Occipital lobe (tissue), 2 donors: ENCODE results near the gene ALG1L2. TPM values are rescaled to one million over a fixed set of nuclear protein-coding genes. Genes with fewer than 3 reads are reported as not detected.
"Not testable (repeated sequence)": the region's sequence is repeated elsewhere in the genome, so short reads cannot be mapped to it uniquely, and the experiment has no call there.

Experiments used
- DNase-seq: peaks from one replicate; lab custom pipeline; 2025; lab: John Stamatoyannopoulos, UW
- total RNA-seq: library from RNA; depleted of rRNA; stranded (reverse); fragments of >200 nt; gene quantifications from one replicate; pipeline ENCODE4 v1.2.3, GENCODE V29; 2014

The ALG1L2 gene, protein sequence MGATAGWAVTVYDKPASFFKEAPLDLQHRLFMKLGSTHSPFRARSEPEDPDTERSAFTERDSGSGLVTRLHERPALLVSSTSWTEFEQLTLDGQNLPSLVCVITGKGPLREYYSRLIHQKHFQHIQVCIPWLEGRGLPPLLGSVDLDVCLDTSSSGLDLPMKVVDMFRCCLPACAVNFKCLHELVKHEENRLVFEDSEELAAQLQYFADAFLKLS
- total RNA-seq, result 0.62 TPM

DNA sequence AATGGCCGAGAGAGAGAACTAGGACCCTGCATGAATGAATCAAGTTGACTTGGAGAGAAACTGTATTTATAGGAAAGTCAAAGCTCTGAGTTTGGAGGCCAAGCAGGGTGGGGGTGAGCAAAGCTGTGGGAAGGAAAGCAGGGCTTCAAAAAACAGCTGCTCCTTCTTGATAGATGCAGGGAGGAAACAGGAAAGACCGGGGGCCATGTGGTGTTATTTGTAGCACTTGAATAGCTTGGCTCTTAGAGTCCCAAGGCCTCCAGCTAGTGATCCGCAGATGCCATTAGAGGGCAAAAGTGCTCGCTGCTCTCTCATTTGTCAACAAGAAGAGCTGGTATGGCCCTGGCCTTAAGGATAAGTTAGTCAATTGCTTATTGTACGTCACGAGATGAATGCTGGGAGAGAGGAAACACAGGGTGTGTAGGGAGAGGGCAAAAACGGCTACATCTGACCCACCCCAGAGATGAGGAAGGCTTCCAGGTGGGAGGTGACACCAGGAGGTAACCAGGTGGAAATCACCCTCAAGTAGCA, at the start of gene ALG1L2:
Gene ALG1L2 (plus strand): TSS at position 481 of the 531 bp plus-strand sequence. CDS start 186 bp downstream, outside the sequence.
- DNase-seq, result no peak

DNA sequence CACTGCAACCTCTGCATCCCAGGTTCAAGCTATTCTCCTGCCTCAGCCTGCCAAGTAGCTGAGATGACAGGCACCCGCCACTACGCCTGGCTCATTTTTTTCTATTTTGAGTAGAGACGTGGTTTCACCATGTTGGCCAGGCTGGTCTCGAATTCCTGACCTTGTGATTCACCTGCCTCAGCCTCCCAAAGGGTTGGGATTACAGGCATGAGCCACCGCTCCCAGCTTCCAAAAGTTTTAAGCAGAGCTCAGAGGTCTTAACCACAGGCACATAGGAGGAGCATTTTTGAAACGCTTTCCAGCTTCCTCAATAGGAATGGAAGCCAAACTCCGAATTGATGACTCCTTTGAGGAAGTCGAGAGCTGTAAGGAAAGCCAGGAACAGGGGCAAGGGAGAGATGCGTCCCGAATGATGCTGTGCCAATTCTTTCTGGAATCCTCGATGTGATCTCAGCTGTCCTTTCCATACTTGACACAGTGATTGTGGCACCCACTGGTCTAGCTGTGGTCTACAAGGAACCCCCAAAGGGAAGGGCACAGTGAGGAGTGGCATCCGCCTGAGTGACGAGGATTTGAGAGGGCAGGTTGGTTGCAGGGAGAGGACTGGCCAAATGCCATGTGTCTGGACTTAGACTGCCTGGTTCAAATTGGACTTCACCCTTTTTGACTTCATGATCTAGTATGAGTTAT, 44.4 kb upstream of the ALG1L2 start:
- DNase-seq, result not testable (repeated sequence)

DNA sequence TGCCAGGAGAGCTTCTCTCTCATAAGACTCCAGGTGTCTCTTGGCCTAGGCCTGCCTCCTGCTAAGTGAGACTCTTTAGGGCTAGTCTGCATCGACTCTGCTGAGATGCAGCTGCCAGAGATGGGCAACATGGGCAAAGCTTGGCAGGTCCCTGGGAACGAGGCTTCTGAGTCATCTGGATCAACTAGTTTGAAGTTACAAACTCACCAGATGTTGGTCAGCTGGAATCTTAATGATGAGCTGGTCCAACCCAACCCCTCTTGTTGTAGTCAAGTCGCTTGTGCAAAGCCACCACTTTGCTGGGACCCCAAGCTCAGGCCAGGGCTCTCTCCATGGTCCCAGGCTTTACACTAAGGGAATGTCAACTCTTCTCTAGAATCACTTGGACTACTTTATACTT, 38.9 kb upstream of the ALG1L2 start:
- not testable (repeated sequence) for DNase-seq

DNA sequence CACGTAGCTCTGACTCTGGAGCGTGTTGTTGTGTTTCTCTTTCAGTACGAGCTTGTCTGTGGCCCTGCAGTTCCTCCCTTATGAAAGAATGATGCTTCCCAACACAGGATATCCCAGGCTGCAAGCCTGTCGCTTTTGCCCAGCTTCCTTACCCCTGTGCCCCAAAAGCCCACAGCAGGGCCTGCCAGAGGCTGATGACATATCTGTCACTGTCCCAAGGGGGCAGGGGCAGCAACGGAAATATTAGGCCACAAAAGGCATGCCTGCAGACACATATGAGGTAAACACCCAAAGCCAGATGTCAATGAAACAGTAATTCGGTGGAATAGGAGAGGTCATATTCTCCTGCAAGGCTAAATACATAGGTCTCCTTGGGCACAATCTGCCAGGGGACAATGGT, 38.0 kb upstream of the ALG1L2 start:
- DNase-seq, result not testable (repeated sequence)

DNA sequence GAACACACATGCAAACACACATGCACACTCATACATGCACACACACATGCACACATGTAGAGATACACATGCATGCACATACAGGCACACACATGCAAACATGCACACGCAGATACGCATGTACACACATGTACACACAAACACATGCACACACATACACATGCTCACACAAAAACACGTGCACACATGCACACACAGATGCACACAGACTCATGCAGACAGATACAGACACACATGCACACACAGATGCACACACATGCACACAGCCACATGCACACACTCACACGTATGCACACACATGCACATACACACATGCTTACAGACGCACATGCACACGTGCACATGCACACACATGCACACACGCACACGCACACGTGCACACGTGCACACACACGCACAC, 37.3 kb upstream of the ALG1L2 start:
- DNase-seq, result no peak

DNA sequence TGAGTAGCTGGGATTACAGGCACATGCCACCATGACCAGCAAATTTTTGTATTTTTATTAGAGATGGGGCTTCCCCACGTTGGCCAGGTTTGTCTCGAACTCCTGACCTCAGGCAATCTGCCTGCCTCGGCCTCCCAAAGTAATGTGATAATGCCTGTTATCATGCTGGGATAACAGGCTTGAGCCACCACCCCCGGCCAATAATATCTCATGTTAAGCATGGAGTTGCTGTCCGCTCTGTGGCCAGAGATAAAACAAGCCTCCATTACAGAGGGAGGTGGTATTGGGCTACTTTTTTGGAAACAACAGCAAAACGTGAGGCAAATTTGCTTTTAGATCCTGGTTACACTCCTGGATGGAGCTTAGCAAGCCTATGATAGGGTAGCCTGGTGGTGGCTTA, 32.9 kb upstream of the ALG1L2 start:
- no peak for DNase-seq

DNA sequence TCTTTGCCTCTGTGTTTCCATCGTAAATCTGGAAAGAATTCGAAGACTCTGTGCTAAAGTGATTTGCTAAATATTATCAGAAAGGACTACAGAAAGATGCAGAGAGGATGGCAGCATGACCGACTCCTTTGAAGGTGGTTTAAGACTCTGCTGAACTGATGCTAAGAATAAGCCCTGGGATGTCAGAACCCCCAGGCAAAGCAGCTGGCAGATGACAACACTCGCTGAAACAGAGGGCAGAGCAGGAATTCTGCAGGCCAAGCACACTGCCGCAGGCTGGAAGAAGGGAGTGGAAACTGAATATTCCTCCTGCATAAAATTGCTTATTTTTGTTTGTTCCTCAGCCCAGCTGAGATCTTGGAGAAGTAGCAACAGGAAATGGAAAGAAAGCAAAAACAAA, 29.3 kb upstream of the ALG1L2 start:
- DNase-seq, result not testable (repeated sequence)

DNA sequence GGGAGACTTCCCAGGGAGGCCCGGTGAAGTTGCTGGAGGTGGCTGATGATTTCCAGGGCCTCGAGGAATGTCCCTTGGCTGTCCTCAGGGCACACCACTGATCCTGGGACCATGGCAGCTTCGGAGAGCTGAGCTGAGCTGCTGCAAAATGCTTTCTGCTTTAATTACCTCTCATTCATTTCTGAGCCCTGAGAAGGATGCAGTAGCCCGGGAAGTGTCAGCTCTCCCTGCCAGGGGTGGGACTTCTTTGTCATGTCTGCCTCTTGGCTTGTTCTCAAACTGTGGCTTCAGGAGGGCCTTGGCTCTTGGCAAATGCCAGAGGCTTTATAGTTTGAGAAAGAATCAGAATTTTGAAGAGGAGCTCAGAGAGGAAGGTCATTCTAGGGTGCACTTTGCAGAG, 28.7 kb upstream of the ALG1L2 start:
- not testable (repeated sequence) for DNase-seq

DNA sequence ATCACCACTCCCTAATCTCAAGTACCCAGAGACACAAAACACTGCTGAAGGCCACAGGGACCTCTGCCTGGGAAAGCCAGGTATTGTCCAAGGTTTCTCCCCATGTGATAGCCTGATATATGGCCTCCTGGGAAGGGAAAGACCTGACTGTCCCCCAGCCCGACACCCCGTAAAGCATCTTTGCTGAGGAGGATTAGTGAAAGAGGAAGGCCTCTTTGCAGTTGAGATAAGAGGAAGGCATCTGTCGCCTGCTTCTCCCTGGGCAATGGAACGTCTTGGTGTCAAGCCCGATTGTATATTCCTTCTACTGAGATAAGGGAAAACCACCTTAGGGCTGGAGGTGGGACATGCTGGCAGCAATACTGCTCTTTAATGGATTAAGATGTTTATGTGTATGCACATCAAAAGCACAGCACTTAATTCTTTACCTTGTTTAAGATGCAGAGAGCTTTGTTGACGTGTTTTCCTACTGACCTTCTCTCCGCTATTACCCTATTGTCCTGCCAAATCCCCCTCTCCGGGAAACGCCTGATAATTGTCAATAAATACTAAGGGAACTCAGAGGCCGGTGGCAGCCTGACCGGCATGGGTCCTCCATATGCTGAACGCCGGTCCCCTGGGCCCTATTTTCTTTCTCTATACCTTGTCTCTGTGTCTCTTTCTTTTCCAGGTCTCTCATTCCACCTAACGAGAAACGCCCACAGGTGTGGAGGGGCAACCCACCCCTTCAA, 23.9 kb upstream of the ALG1L2 start:
- not testable (repeated sequence) for DNase-seq

DNA sequence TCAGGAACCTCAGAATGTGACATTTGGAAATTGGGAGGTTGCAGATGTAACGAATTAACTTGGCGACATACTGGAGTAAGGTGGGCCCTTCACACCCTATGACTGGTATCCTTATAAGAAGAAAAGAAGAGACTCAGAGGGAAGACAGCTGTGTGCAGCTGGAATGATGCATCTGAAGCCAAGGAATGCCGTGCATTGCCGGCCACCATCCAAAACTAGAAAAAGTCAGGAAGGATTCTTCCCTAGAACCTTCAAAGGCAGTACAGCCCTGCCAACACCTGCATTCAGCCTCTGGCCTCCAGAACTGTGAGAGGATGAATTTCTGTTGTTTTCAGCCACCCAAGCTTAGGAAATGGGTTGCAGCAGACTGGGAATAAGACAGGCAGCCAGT, 23.4 kb upstream of the ALG1L2 start:
- DNase-seq, result not testable (repeated sequence)

DNA sequence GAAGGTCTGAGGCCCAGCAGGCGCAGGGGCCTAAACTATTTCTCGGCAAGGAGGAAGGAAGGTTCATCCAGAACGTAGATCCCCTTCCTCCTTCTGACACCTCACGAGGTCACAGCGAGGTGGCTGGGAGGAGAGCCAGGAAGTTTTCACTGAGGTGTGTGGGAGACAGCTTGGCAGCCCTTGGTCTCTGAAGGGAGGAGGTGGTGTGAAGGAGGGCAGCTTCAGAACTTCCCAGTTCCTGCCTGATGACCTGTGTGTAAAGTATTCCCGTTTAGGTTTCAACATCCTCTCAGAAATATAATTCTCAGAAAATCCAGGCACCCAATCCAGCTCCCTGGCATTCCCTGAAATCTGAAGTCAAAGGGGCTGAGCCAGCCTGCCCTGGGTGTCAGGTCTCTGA, 22.9 kb upstream of the ALG1L2 start:
- not testable (repeated sequence) for DNase-seq

DNA sequence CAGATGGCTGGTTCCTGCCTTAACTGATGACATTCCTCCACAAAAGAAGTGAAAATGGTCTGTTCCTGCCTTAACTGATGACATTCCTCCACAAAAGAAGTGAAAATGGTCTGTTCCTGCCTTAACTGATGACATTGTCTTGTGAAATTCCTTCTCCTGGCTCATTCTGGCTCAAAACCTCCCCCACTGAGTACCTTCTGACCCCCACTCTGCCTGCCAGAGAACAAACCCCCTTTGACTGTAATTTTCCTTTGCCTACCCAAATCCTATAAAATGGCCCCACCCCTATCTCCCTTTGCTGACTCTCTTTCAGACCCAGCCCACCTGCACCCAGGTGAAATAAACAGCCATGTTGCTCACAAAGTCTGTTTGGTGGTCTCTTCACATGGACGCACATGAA, 22.5 kb upstream of the ALG1L2 start:
- not testable (repeated sequence) for DNase-seq

DNA sequence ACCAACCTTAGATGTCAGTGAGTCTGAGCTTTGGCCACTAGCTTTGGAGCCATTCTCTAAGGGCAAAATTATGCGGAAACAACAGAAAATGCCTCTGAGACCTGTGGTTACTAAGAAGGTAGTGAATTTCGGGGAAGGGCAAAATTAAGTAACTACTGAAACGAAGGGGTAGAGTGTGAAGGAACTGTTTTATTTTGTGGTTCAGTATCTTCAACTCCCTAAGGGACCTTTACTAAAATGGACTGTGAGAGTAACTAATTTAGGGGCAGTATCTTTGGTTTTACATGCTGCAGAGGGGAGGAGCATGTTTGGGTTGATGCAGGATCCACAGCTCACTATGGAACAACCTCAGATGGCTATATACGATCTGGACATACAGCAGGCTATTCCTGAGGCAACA, 8.0 kb upstream of the ALG1L2 start:
- no peak for DNase-seq

DNA sequence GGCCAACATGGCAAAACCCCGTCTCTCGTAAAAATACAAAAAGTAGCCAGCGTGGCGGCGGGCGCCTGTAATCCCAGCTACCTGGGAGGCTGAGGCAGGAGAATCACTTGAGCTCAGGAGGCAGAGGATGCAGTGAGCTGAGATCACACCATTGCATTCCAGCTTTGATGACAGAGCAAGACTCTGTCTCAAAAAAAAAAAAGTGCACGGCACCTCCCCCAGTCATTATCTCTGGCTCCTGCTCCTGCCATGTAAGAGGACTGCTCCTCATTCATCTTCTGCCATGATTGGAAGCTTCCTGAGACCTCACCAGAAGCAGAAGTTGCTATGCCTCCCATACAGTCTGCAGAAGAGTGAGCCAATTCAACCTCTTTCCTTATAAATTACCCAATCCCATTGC, 4.0 kb upstream of the ALG1L2 start:
- DNase-seq, result no peak

DNA sequence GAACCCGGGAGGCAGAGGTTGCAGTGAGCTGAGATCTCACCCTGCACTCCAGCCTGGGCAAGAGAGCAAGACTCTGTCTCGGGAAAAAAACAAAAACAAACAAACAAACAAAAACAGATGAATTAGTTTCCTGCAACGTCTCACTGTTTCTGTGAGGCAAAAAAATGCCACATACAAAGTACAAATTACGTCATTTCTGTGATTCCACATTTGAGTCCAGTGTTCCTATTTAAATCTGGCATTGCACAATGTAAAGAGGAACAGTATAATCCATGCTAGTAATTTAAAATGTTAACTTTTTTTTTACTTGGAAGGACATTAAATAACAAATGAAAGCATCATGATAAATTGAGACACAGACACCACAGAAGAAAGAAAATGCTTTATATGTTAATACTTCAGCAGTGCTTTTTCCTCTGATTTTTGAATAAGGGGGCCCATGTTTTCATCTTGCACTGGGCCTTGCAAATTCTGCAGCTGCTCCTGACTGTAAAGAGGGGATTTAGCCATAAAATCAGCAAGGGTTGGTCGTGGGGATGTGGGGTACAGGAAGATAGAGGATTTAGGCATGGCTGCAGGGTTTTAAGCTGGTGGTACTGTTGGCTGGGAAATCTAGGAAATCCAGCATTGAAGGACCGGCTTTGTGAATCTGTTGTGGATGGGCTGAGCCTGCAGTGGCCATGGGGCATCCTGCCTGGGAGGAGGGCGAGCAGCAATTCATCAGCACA, 1.9 kb downstream of the ALG1L2 start:
- DNase-seq, result not testable (repeated sequence)

DNA sequence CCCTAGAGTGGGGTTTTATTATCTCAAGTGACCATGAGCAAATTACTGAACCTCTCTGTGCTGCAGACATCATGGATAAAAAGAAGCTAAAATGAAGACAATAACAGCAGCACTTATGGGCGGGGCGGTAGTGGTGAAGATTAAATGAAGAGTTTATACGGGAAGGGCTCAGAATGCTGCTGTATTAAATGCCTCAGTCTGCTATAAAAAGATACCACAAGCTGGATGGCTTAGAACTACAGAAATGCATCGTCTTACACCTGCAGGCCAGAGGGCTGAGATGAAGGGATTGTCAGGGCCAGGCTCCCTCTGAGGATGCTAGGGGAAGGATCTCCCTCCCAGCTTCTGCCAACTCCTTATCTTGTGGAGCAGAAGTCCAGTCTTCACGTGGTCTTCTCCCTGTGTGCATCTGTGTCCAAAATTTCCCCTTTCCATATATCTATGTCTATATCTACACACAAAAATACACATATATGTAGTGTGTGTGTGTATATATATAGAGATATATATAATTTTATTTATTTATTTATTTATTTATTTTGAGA, 2.9 kb downstream of the ALG1L2 start:
- no peak for DNase-seq

DNA sequence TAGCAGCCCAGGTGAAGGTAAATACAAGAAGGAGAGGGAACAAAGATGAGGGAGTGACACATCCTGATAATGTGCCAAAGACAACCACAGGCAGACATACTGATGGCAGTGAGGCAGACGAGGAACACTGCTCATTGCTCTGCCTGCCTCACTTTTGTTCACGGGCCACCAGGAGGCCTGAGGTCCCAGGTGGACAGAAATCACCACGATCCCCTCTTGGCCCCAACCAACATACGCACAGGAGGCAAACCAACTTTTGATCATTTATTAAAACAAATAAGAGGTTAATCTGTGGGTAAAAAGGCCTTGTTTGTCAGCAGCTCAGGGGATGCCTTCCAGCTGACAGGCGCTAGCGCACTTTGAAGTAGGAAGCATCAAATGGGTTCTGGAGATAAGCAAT, 4.2 kb downstream of the ALG1L2 start:
- no peak for DNase-seq

DNA sequence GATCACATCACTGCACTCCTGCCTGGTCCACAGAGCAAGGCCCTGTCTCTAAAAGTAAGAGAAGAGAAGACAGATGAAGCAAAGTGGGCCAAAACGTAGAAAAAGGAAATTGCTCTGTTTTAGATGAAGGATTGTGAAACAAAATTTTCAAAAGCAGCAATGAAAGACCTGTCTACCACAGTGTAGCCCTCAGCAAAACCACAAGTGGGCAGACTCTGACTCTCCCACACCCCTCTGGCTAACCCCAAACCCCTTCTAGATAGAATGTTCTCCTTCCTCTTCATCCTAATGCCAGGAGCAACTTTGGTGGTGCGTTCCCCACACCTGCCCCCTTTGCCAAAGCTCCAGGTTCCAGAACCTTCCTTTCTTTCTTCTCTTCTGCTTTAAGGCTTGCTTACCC, 5.0 kb downstream of the ALG1L2 start:
- not testable (repeated sequence) for DNase-seq

DNA sequence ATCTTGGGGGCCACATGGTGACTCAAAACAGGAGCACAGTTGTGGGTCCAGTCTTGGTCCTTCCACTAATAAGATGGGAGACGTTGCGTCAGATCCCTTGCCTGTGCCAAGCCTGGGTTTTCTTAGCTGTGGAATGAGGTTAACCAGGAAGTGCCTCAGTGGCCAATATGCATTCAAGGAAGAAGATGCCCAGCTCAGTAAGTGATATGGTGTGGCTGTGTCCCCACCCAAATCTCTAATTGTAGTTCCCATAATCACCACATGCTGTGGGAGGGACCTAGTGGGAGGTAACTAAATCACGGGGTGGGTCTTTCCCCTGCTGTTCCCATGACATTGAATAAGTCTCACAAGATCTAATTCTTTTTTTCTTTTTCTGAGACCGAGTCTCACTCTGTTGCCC, 6.4 kb downstream of the ALG1L2 start:
- DNase-seq, result no peak

DNA sequence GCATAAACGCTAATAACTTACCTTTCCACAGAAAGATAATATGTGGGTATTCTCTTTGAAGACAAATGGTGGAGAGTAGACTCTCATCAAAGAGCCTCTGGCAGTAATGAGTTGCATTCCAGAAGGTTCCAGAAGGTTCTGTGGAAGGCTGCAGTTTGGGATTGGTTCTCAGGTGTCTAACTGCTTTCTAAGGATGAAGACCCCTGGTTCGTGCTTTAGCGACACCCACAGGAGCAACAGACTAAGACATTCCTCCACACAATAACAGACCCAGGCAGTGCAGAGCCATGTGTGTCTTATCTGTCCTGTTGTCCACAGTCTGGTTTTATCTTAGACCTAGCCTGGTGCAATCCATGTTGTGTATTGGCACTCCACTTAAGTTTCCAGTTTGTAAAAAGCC, 9.1 kb downstream of the ALG1L2 start:
- DNase-seq, result not testable (repeated sequence)

DNA sequence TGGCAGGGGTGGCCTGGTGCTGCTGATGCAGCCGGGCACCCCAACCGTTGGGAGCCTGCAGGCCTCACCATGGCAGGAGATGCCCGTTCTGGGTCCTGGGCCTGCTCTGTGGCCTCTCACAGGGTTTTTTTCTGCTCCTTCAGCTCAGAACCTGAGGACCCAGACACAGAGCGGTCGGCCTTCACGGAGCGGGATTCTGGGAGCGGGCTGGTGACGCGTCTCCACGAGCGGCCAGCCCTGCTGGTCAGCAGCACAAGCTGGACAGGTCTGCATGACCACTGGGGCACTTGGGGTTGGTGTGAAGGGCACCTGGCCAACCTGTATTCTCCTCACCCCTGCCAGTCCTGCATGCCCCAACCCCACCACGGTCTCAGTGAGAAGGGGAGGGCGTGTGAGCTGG, 10.3 kb downstream of the ALG1L2 start:
- no peak for DNase-seq
